Measurements from ENCODE around the gene NRG3. TPM values are rescaled to one million over a fixed set of nuclear protein-coding genes. Genes with fewer than 3 reads are reported as not detected.

Gene NRG3
- total RNA-seq, 1 donor from 2014 or later: not detected

DNA sequence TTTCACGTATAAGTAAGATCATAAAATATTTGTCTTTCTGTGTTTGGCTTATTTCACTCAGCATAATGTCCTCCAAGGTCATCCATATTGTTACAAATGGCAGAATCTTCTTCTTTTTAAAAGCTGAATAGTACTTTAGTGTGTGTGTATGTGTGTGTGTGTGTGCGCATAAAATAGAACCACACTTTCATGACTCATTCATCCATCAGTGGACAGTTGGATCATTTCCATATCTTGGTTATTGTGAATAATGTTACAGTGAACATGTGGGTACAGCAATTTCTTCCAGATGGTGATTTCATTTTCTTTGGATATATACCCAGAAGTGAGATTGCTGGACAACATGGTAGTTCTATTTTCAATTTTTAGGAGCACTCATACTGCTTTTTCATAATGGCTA lies 622.4 kb downstream of the NRG3 start:
- DNase-seq (ENCODE audit: low read depth): no peak

DNA sequence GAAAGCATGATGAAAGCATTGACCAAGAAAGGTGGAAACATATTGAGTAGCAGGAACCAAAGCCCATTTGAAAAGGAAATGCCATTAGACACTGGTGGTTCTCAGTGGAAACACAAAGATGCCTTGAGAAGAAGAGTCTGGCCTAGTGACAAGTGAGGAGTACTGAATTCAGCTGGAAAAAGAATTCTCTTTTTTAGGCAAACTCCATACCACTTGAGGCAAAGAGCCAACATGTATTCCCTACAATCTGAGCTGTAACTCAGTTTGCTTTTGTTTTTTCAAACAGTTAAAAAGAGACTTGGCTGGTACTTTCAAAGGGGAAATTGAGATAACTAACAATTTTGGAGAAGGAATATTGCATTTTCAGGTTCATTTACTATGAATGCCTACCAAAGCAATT lies 624.0 kb downstream of the NRG3 start:
- H3K4me3 ChIP-seq (ENCODE audit: low read depth, low read length): no peak overlapping the region
- no peaks in the 10 kb centered on the region for H3K36me3 ChIP-seq (ENCODE audit: control insufficient read depth, insufficient read depth, low read length)
- DNase-seq (ENCODE audit: low read depth): no peak
- H3K27me3 ChIP-seq (ENCODE audit: control insufficient read depth, insufficient read depth, low read length): no peaks in the 10 kb centered on the region
- FAIRE-seq: no peak
- TF ChIP-seq, protein P1, sequence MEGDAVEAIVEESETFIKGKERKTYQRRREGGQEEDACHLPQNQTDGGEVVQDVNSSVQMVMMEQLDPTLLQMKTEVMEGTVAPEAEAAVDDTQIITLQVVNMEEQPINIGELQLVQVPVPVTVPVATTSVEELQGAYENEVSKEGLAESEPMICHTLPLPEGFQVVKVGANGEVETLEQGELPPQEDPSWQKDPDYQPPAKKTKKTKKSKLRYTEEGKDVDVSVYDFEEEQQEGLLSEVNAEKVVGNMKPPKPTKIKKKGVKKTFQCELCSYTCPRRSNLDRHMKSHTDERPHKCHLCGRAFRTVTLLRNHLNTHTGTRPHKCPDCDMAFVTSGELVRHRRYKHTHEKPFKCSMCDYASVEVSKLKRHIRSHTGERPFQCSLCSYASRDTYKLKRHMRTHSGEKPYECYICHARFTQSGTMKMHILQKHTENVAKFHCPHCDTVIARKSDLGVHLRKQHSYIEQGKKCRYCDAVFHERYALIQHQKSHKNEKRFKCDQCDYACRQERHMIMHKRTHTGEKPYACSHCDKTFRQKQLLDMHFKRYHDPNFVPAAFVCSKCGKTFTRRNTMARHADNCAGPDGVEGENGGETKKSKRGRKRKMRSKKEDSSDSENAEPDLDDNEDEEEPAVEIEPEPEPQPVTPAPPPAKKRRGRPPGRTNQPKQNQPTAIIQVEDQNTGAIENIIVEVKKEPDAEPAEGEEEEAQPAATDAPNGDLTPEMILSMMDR (IDR thresholded peaks at IDR 0.05; ENCODE audit: insufficient read depth, low read length, severe bottlenecking): no peak

More for the DNA sequence above, 622.4 kb downstream of the NRG3 start:
- TF ChIP-seq, protein P1 (IDR thresholded peaks at IDR 0.05; ENCODE audit: insufficient read depth, low read length, severe bottlenecking): no peak
- Histone ChIP-seq H3K4me3 (ENCODE audit: low read depth, low read length) (no peak overlapping the region), H3K27me3 (ENCODE audit: control insufficient read depth, insufficient read depth, low read length) (no peaks in the 10 kb centered on the region), H3K36me3 (ENCODE audit: control insufficient read depth, insufficient read depth, low read length) (no peaks in the 10 kb centered on the region)
- FAIRE-seq: no peak

DNA sequence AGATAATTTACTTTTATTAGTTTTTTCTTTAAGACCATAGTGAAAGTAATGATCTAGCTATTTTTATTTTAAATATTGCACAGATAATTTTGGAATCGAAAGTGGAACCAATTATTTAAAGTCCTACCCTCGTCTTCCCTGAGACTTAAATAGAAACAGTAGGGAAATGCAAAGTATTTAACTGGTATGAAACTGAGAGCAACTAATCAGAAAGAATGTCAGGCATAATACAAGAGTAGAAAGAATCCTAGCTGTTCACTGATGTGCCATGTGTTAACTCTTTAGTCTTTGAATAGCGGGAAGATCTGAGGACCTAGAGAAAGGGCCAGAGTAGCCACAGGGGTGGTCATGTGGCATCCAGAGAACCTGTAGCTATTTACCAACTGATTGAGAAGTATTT lies 630.0 kb downstream of the NRG3 start:
- DNase-seq (ENCODE audit: low read depth): no peak
- no peak for FAIRE-seq
- TF ChIP-seq, protein P1 (IDR thresholded peaks at IDR 0.05; ENCODE audit: insufficient read depth, low read length, severe bottlenecking): no peak
- Histone ChIP-seq H3K36me3 (ENCODE audit: control insufficient read depth, insufficient read depth, low read length) (no peaks in the 10 kb centered on the region), H3K27me3 (ENCODE audit: control insufficient read depth, insufficient read depth, low read length) (no peaks in the 10 kb centered on the region), H3K4me3 (ENCODE audit: low read depth, low read length) (no peak overlapping the region)

DNA sequence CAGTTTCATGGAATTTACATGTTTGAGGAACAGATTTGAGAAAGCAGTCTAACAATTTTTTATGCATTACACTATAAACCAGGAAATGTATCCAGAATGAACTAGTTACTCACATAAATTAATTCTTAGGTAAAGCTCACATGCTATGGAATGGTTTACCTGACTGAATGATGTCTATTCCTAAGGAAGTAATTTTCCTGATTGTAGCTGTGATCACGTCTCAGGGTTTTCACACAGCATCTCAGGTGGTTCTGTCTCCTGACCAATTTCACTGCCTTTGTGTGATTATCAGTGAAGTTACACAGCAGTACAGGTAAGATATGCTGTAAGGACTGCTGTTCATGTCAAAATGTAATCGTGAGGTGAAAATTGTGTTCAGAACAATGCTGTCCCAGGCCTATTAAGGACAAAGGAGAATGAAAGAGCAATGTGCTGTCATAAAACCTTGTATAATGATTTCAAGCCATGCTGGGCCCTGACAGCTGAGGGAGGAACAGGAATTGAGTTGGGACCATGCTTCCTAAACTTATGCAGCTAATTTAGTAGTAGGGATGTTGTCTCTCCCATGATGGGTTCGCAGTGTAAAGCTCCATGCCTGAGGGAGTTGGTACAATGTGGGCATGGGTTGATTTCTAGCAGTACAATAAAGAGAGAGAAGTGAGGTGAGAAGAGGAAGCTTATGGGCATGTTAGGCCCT lies 631.8 kb downstream of the NRG3 start:
- Histone ChIP-seq H3K36me3 (ENCODE audit: control insufficient read depth, insufficient read depth, low read length) (no peaks in the 10 kb centered on the region), H3K27me3 (ENCODE audit: control insufficient read depth, insufficient read depth, low read length) (no peaks in the 10 kb centered on the region), H3K4me3 (ENCODE audit: low read depth, low read length) (no peak overlapping the region)
- TF ChIP-seq, protein P1 (IDR thresholded peaks at IDR 0.05; ENCODE audit: insufficient read depth, low read length, severe bottlenecking): no peak
- FAIRE-seq: no peak
- no peak for DNase-seq (ENCODE audit: low read depth)

DNA sequence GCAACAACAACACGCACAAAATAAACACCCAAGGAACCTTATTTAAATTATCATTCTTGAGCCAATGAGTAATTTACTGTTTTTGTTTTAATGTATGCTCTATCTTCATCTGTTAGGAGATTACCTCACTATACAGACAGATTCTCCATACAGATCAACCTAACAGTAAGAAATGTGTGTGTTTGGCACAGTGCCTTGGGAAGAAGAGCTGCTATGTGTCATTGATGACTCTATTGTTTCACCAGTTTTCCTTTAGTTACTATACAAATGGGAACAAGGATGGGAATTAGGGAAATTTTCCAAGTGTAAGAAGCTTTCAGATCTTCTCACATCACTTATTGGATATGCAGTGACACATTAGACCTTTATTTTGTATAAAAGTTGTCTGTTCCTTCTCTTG lies 640.3 kb downstream of the NRG3 start:
- FAIRE-seq: no peak
- Histone ChIP-seq H3K36me3 (ENCODE audit: control insufficient read depth, insufficient read depth, low read length) (no peaks in the 10 kb centered on the region), H3K4me3 (ENCODE audit: low read depth, low read length) (no peak overlapping the region), H3K27me3 (ENCODE audit: control insufficient read depth, insufficient read depth, low read length) (no peaks in the 10 kb centered on the region)
- DNase-seq (ENCODE audit: low read depth): no peak
- TF ChIP-seq, protein P1 (IDR thresholded peaks at IDR 0.05; ENCODE audit: insufficient read depth, low read length, severe bottlenecking): no peak

DNA sequence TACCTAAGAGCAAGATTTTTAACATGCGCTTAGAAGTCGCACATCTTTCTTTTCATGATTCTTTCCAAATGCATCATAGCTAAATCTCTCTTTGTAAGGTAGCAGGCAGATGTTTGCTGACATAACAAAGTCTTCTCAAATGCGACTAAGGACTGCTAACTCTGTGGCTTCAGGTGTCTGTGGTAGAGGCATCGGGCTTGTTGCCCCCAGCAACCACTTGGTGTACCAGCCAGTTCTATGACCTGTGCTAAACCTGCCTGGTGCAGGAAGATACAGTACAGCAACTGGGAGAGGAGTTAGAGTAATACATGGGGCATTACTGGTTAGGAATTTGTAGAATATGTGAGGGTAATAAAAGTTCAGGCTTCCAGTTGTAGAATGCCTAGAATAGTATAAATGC lies 654.1 kb downstream of the NRG3 start:
- H3K4me3 ChIP-seq (ENCODE audit: low read depth, low read length): no peak overlapping the region
- no peaks in the 10 kb centered on the region for H3K27me3 ChIP-seq (ENCODE audit: control insufficient read depth, insufficient read depth, low read length)
- DNase-seq (ENCODE audit: low read depth) (no peak), FAIRE-seq (no peak)
- TF ChIP-seq, protein P1 (IDR thresholded peaks at IDR 0.05; ENCODE audit: insufficient read depth, low read length, severe bottlenecking): no peak
- no peaks in the 10 kb centered on the region for H3K36me3 ChIP-seq (ENCODE audit: control insufficient read depth, insufficient read depth, low read length)
